ENCODE results near the gene KCNK10.

GRCh38 chr14:88255196-88255595, 67.9 kb downstream of the KCNK10 start:
- TF ChIP-seq, protein P1, sequence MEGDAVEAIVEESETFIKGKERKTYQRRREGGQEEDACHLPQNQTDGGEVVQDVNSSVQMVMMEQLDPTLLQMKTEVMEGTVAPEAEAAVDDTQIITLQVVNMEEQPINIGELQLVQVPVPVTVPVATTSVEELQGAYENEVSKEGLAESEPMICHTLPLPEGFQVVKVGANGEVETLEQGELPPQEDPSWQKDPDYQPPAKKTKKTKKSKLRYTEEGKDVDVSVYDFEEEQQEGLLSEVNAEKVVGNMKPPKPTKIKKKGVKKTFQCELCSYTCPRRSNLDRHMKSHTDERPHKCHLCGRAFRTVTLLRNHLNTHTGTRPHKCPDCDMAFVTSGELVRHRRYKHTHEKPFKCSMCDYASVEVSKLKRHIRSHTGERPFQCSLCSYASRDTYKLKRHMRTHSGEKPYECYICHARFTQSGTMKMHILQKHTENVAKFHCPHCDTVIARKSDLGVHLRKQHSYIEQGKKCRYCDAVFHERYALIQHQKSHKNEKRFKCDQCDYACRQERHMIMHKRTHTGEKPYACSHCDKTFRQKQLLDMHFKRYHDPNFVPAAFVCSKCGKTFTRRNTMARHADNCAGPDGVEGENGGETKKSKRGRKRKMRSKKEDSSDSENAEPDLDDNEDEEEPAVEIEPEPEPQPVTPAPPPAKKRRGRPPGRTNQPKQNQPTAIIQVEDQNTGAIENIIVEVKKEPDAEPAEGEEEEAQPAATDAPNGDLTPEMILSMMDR (IDR thresholded peaks at IDR 0.05; ENCODE audit: low read depth, low read length, poor library complexity, severe bottlenecking): no peak
- no peak for TF ChIP-seq EZH2phosphoT487 (IDR thresholded peaks at IDR 0.05; ENCODE audit: borderline replicate concordance, low read length)
